ENCODE results near the gene CATSPERZ.

Gene CATSPERZ

DNA sequence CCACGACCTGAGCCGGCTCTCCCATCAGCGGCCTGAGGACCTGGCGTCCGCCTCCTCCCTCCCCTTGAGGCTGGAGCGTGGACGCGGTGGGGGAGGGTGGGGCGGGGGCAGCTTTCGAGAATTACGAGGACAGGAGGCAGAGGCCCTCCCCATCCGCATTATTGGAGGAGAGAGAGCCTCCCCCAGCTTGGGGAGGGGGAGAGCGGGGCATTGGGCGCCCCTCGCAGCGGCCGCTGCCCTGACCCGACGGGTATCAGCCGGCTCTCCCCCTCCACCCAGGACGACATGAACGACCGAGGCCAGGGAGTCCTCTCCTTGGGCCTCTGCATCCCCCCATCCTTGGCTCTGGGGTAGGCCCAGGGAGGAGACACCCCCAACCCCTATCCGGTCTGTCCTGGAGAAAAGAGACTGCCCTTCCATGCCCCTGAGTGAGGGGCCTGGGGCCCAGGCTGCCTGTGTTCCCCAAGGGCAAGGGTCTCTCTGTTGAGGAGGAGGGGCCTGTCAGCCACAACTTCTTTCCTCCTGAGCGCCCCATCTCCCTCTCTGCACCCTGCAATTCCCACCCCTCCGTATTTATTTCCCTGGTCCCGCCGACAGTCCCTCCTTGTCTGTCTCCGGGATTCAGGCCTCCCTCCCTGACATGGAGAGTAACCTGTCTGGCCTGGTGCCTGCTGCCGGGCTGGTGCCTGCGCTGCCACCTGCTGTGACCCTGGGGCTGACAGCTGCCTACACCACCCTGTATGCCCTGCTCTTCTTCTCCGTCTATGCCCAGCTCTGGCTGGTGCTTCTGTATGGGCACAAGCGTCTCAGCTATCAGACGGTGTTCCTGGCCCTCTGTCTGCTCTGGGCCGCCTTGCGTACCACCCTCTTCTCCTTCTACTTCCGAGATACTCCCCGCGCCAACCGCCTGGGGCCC is 14.0 kb upstream of the CATSPERZ start:
- ATAC-seq (ENCODE audit: low read depth) (no peak), DNase-seq (ENCODE audit: low spot score in 2 of 2) (no peak)
- Mint-ChIP-seq H3K27ac (peak overlapping the region; percentile 99), H3K36me3 (peaks cover 5% of the 10 kb centered on the region), H3K4me3 (peak overlapping the region; percentile 97), H3K4me1 (peaks cover 17% of the 10 kb centered on the region), H3K27me3 (peaks cover 5% of the 10 kb centered on the region), H3K9me3 (no peaks in the 10 kb centered on the region)

DNA sequence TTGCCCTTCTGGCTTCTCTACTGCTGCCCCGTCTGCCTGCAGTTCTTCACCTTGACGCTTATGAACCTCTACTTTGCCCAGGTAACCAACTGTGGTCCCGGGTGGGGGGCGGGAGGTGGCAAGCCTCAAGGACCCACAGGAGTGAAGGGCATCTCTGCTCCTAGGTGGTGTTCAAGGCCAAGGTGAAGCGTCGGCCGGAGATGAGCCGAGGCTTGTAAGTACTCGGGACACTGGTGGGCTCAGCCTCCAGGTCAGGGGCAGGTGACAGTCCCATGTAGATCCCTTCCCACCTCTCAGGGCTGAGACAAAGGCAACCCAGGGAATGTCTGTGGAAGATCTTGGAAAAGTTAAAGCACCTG is 13.4 kb upstream of the CATSPERZ start:
- Mint-ChIP-seq H3K4me3 (peak overlapping the region; percentile 87), H3K27me3 (peaks cover 5% of the 10 kb centered on the region), H3K36me3 (peaks cover 3% of the 10 kb centered on the region), H3K4me1 (peaks cover 17% of the 10 kb centered on the region), H3K9me3 (no peaks in the 10 kb centered on the region), H3K27ac (peak overlapping the region; percentile 79)
- DNase-seq (ENCODE audit: low spot score in 2 of 2), result no peak
- ATAC-seq (ENCODE audit: low read depth), result no peak

GRCh38 chr11:64287676-64288352 is 12.3 kb upstream of the CATSPERZ start:
- Mint-ChIP-seq H3K36me3 (no peaks in the 10 kb centered on the region), H3K9me3 (no peaks in the 10 kb centered on the region), H3K27me3 (peaks cover 7% of the 10 kb centered on the region), H3K27ac (no peak overlapping the region), H3K4me1 (peaks cover 18% of the 10 kb centered on the region), H3K4me3 (no peak overlapping the region)
- ATAC-seq (ENCODE audit: low read depth) (no peak), DNase-seq (ENCODE audit: low spot score in 2 of 2) (no peak)

DNA sequence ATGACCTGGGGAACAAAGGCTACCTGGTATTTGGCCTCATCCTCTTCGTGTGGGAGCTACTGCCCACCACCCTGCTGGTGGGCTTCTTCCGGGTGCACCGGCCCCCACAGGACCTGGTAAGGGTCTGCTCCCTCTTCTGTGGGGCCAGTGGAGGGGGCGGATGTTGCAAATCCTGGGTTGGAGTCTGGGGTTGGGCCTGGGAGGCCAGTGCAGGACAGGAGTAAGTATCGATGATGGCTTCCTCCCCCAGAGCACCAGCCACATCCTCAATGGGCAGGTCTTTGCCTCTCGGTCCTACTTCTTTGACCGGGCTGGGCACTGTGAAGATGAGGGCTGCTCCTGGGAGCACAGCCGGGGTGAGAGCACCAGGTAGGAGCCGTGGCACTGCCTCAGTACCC is 11.8 kb upstream of the CATSPERZ start:
- no peak overlapping the region for H3K27ac Mint-ChIP-seq
- H3K27me3 Mint-ChIP-seq, result peaks cover 10% of the 10 kb centered on the region
- peaks cover 16% of the 10 kb centered on the region for H3K4me1 Mint-ChIP-seq
- no peak for ATAC-seq (ENCODE audit: low read depth)
- no peak for DNase-seq (ENCODE audit: low spot score in 2 of 2)
- H3K4me3 Mint-ChIP-seq, result no peak overlapping the region
- no peaks in the 10 kb centered on the region for H3K9me3 Mint-ChIP-seq
- no peaks in the 10 kb centered on the region for H3K36me3 Mint-ChIP-seq

DNA sequence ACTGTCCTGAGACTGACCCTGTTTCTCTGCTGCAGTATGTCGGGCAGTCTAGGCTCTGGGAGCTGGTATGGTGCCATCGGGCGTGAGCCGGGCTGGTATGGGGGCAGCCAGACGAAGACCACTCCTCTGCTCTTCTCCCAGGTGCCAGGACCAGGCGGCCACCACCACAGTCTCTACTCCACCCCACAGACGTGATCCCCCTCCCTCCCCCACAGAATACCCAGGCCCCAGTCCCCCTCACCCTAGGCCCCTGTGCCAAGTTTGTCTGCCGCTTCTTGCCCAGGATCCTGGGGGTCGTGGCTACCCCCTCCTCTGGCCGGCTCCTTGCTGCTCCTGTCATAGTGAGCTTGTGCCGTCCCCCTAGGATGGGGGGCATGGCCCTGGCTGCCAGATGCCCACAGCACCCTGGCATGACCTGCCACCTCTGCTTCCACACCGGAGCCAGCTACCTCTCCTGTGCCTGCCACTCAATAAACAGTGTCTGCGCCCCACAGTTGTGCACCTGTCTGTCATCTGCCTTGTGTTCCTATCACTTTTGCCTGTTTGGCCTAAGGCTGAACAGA is 11.1 kb upstream of the CATSPERZ start:
- no peaks in the 10 kb centered on the region for H3K9me3 Mint-ChIP-seq
- H3K4me3 Mint-ChIP-seq, result no peak overlapping the region
- H3K4me1 Mint-ChIP-seq, result peaks cover 14% of the 10 kb centered on the region
- no peak for ATAC-seq (ENCODE audit: low read depth)
- H3K27ac Mint-ChIP-seq, result no peak overlapping the region
- no peaks in the 10 kb centered on the region for H3K36me3 Mint-ChIP-seq
- peaks cover 13% of the 10 kb centered on the region for H3K27me3 Mint-ChIP-seq
- no peak for DNase-seq (ENCODE audit: low spot score in 2 of 2)

DNA sequence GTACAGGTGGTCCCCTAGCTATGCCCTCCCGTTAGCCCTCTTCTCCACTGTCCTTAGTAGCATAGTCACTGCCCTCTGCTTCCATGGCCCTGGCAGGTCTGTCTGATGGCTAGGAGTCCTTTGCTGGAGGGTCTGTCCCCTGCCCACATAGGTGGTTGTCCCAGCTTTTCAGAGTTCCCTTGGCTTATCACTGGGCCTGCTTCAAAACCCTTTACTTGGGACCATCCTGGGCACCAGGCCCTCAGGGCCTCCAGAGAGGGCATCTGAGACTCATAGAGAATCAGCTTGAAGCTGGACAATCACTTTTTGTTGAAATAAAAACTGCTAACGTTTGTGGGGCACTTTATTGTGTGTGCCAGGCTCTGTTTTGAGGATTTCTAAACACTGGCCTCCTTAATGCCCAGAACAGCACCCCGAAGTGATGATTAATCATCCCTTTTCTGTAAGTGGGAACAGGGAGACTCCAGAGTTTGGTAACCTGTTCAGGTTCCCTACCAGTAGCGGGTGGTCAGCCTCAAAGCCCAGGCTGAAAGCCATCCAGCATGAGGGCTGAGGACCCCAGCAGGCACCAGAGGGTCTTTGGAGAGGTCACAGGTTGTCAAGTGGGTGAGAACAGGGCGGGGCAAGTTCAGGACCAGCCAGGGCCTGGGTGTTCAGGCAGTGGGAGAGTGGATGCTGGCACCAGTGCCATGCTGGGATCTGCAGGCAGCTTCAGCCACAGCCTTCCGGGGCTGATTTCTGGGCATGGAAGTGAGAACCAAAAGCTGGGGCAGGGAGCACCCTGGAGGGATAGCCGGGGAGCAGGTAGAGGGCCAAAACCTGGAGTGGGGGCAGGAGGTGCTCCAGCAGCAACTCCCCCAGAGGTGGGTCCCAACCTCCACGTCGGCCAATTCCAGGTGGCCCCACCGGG is 9.6 kb upstream of the CATSPERZ start:
- no peaks in the 10 kb centered on the region for H3K9me3 Mint-ChIP-seq
- ATAC-seq (ENCODE audit: low read depth), result no peak
- peaks cover 14% of the 10 kb centered on the region for H3K4me1 Mint-ChIP-seq
- peaks cover 19% of the 10 kb centered on the region for H3K27me3 Mint-ChIP-seq
- H3K36me3 Mint-ChIP-seq, result no peaks in the 10 kb centered on the region
- no peak overlapping the region for H3K27ac Mint-ChIP-seq
- DNase-seq (ENCODE audit: low spot score in 2 of 2), result no peak
- H3K4me3 Mint-ChIP-seq, result peak overlapping the region; percentile 87

DNA sequence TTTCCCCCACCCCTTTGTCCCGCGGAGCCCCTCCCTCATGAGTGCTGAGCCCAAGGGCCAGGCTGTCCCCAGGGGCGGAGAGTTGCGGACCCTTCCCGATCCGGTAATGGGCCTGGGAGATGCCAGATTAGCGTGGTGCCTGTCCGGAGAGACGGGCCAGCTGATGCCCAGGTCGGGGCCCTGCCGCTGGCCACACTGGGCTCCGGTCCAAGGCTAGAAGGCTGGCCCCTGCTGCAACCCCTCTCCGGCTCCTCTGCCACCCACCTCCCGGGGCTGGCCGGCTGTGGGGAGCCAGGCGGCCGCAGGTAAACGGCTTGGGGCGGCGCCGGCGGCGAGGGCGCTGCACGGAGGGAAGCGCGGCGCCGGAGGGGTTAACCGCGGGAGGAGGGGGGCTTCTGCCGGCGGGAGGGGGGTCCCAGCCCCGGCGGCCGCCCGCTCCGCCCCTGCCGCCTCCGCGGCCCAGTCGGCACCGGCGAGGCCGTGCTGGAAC is 8.9 kb upstream of the CATSPERZ start, which contains the start of gene KCNK4:
KCNK4 (plus strand) TSS at position 41 of the 490 bp plus-strand sequence. CDS start 1,717 bp downstream, outside the sequence.
- no peaks in the 10 kb centered on the region for H3K9me3 Mint-ChIP-seq

DNA sequence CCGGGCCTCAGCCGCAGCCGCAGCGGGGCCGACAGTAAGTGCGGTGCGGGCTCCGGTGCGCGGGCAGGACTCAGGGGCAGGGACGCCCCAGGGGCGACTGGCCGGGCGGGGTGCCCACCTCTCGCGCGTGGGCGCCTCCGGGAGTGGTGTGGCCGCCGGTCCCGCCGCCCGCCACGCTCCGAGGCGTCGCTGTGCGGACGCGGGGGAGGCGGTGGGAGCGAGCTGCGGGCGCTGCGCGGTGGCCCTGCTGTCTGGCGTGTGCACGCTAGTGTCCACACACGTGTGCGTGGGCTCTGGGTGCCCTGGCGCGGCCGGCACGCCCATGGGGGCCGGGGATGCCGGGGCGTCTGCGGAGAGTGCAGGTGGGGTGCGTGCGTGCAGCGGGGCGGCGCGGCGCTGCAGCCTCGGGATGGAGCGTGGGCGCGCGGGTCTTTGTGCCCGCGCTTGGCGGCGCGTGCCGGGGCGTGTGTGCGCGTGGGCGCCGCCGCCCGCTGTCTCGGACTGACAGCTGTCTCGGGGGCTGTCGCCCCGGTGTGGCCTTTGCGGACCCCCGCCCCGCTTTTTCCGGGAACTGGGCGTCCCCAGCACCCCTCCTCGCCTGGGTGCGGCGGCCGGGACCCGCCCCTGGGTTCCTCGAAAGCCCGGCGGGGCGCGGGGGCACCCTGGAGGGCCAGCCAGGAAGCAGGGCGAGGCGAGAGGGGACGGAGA is 8.3 kb upstream of the CATSPERZ start:
- Mint-ChIP-seq H3K9me3 (no peaks in the 10 kb centered on the region), H3K4me3 (no peak overlapping the region), H3K36me3 (no peaks in the 10 kb centered on the region)

More for the DNA sequence above, 8.9 kb upstream of the CATSPERZ start, which contains the start of gene KCNK4:
- Mint-ChIP-seq H3K27me3 (peaks cover 21% of the 10 kb centered on the region), H3K27ac (no peak within 1 kb of the TSS), H3K4me3 (peak within 1 kb of the TSS; percentile 87), H3K36me3 (no peaks in the 10 kb centered on the region), H3K4me1 (peaks cover 13% of the 10 kb centered on the region)
- ATAC-seq (ENCODE audit: low read depth) (no peak), DNase-seq (ENCODE audit: low spot score in 2 of 2) (no peak)

GRCh38 chr11:64292460-64293254 is 7.5 kb upstream of the CATSPERZ start:
- peak overlapping the region; percentile 79 for H3K4me3 Mint-ChIP-seq
- no peaks in the 10 kb centered on the region for H3K36me3 Mint-ChIP-seq
- H3K4me1 Mint-ChIP-seq, result peaks cover 12% of the 10 kb centered on the region
- no peaks in the 10 kb centered on the region for H3K9me3 Mint-ChIP-seq
- H3K27ac Mint-ChIP-seq, result no peak overlapping the region
- no peak for DNase-seq (ENCODE audit: low spot score in 2 of 2)
- ATAC-seq (ENCODE audit: low read depth), result peak; percentile 26
- peaks cover 31% of the 10 kb centered on the region for H3K27me3 Mint-ChIP-seq

More for the DNA sequence above, 8.3 kb upstream of the CATSPERZ start:
- Mint-ChIP-seq H3K4me1 (peaks cover 7% of the 10 kb centered on the region), H3K27ac (no peak overlapping the region), H3K27me3 (peaks cover 24% of the 10 kb centered on the region)
- DNase-seq (ENCODE audit: low spot score in 2 of 2) (no peak), ATAC-seq (ENCODE audit: low read depth) (peak; percentile 69)

- ATAC-seq (ENCODE audit: low read depth) (no peak), DNase-seq (ENCODE audit: low spot score in 2 of 2) (no peak)
- Mint-ChIP-seq H3K27me3 (peaks cover 39% of the 10 kb centered on the region), H3K4me1 (peaks cover 17% of the 10 kb centered on the region), H3K27ac (peak overlapping the region; percentile 43), H3K4me3 (no peak overlapping the region), H3K9me3 (no peaks in the 10 kb centered on the region), H3K36me3 (no peaks in the 10 kb centered on the region)
These were observed 5.4 kb upstream of the CATSPERZ start for GRCh38 chr11:64294774-64295173.

DNA sequence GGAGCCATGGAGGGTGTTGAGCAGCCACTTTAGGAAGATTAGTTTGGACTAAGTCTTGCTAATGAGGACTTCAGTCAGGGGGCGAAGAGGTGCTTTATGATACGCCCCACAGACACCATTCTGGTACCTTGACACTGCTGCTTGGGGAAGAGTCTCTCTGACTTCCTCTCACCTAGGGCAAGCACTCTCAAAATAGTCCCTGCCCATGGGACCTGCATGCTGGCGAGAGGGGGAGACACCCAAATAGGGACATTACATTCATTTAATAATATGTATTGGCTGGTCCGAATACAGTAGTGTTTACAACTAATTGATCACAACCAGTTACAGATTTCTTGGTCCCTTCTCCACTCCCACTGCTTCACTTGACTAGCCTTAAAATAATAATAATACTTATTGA is 4.4 kb upstream of the CATSPERZ start:
- H3K27me3 Mint-ChIP-seq, result peaks cover 40% of the 10 kb centered on the region
- no peaks in the 10 kb centered on the region for H3K36me3 Mint-ChIP-seq
- no peak for ATAC-seq (ENCODE audit: low read depth)
- H3K4me1 Mint-ChIP-seq, result peaks cover 22% of the 10 kb centered on the region
- no peak overlapping the region for H3K4me3 Mint-ChIP-seq
- H3K27ac Mint-ChIP-seq, result no peak overlapping the region
- DNase-seq (ENCODE audit: low spot score in 2 of 2), result no peak
- no peaks in the 10 kb centered on the region for H3K9me3 Mint-ChIP-seq

GRCh38 chr11:64296236-64296635 is 3.9 kb upstream of the CATSPERZ start:
- DNase-seq (ENCODE audit: low spot score in 2 of 2) (no peak), ATAC-seq (ENCODE audit: low read depth) (no peak)
- H3K4me3 Mint-ChIP-seq, result no peak overlapping the region
- H3K9me3 Mint-ChIP-seq, result no peaks in the 10 kb centered on the region
- H3K4me1 Mint-ChIP-seq, result peaks cover 23% of the 10 kb centered on the region
- H3K27me3 Mint-ChIP-seq, result peaks cover 38% of the 10 kb centered on the region
- H3K36me3 Mint-ChIP-seq, result no peaks in the 10 kb centered on the region
- no peak overlapping the region for H3K27ac Mint-ChIP-seq

Data from memory B cell (primary cell).